Left colon (tissue), 2 donors: ENCODE data around the gene HOXD12. TPM values are rescaled to one million over a fixed set of nuclear protein-coding genes. Genes with fewer than 3 reads are reported as not detected.

Experiments
- ATAC-seq: fragments of 200-7000 bp; cut with Tn5 transposase; one replicate; pipeline ENCODE4 v1.9.1; 2020; ENCODE audit warnings: mild to moderate bottlenecking, moderate library complexity
- DNase-seq, 2 donors: peaks; one replicate each; pipeline ENCODE4 v3.0.0-alpha.2; 2020
- intact Hi-C, 2 donors: fragments of 100-400 bp; cut with DNase I in 1 of 2; cut with micrococcal nuclease in 1 of 2; formaldehyde crosslinking; loops; one replicate each; pipeline versions ENCODE4 v1.11.2 to v1.14.0; 2022; cut with DNase I, micrococcal nuclease
- total RNA-seq, 2 donors: library from RNA; stranded (reverse); fragmentation: NEBNext Ultra II Directional; extraction: Animal tissue kit (Norgen Biotek cat#: 25700); gene quantifications; one replicate each; pipeline ENCODE4 v1.2.1, GENCODE V29; 2021
- donor health status: DM: no; HTN: no; CAD: no.
- donor health status: DM: yes; HTN: yes; CAD: no.

Gene HOXD12
- total RNA-seq, 2 donors from 2014 or later: not detected

DNA sequence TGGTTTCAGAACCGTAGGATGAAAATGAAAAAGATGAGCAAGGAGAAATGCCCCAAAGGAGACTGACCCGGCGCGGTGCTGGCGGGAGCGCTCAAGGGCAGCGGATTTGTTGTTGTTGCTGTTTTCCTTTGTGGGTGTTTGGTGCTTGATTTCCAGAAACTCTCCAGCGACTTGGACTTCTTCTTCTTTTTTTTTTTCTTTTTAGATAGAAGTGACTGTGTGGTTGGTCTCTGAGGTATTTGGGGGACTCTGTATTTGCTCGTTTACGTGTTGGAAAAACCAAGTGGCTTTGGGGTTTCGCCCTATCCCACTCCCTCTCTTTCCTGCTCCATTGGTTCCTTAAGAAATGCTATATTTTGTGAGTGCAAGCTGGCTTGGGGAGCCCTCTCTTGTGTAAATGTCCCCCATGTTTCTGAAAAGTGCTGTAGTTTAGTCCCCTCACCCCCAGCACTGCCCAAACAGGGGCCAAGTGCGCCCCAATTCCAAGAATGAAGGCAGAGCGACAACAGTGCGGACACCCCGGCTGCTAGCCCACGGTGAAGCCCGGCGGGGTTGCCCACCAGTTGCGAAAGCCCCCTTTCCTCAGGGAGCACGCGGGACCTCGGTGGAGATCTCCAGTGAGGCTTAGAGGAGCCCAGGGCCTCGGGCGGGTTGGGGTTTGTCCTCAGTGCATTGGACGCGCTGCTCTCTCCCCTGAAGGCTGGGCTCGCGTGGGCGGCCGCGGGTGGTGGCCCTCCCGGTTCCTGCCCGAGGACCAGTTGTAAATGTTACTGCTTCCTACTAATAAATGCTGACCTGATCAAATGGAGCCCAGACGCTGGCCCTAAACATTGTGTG is 24.7 kb downstream of the HOXD12 start:
- ATAC-seq: no peak
- intact Hi-C loops: loop anchor here (10.0 kb wide), 2 partner anchors 520 to 530 kb away; no protein-coding TSS in a partner anchor
- DNase-seq: peak in 1 of 2 donors; percentile 15

DNA sequence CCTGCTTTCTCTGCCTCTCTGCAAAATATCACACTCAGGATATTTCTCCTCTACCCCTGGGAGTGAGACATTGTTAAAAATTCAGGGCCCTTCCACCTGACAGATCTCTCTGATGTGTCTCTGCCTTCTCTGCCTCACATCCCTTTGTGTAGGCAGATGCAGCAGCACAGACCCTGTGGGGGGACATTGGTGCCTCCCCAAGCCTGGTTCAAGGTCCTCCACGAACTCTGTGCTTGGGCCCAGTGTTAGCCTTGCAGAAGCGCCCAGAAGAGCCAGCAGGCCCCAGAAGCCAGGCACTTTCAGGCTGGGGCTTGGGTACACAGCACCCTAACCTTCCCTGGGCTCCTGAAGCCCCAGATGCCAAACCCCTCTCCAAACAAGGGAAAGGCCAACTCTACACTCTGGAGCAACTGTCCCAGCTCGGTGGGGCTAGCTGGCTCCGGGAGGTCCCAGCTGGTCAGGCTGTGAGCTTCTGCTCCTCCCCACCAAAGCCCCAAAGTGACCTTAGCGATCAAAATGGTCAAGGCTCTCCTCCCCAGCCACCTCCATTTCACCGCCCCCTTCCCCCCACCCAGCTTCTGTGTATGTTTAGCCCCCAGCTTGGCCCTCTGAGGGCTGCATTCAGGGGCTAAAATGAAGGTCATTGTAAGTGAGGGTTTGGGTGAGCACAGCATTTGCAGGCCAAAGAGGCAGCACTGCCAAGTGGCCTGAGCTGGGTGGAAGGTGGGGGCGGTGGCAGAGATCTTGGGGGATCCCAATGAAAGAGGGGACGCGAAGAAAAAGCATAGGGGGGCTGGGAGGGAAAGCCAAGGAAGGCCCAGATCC is 25.6 kb downstream of the HOXD12 start:
- DNase-seq (no peak), ATAC-seq (no peak)
- intact Hi-C loops: loop anchor here (5.0 to 10.0 kb wide), 3 partner anchors 520 to 1022 kb away; no protein-coding TSS in a partner anchor

DNA sequence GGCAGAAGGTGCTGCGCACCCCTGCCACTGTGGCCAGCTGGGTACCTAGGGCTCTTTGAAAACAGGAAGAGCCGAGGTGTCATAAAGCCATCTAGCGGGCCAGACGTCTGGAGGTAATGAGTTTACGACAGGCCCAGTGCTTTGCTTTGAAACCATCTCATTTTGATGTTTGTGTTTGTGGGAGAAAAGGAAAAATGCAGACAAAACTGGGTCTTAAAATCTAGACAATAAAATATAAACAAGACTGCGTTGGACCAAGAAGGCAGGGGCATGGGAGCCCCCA is 26.1 kb downstream of the HOXD12 start:
- intact Hi-C loops: loop anchor here (5.0 to 10.0 kb wide), 3 partner anchors 519 to 1022 kb away; no protein-coding TSS in a partner anchor
- ATAC-seq (peak; percentile 28), DNase-seq (peak in 1 of 2 donors; percentile 43)

DNA sequence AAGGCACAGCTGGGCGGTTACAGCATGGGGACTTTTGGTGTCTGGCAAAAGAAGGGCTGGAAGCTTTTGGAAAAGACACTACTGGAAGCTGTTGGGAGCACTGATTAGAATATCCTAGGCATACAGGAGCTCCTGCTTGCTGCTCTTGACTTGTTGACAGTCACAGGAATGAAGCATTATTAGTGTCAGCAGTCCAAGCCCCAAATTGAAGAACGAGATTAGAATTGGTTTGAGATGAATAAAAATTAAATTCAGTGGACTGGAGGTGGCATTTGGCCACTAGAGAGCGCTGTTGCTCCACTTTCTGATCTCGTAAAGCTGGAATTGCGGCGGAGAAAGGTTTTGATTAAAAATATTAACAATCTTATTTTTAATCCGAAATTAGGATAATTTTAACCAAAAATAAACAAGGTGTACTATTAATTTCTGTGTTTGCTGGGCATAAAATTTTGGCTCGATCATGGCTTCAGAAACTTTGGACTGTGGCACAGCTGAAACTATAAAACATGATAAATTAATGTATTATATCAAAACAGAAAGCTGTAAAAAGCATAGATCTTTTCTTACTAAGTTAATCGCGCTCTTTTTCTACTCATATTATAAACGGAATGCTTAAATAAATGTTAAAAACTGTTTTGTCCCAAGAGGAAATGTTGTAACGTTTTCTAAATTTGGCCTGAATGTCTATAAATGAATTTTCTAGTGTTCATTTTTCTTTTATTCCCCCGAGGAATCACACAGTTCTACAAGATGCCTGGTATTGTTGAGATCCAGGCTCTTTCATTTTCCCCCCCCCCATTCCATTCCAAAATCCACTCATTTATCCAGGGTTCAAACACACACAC is 27.6 kb downstream of the HOXD12 start:
- DNase-seq: peak in 1 of 2 donors; percentile 88
- no peak for ATAC-seq
- intact Hi-C loops: loop anchor here (5.0 to 10.0 kb wide), 3 partner anchors 518 to 1020 kb away; no protein-coding TSS in a partner anchor

DNA sequence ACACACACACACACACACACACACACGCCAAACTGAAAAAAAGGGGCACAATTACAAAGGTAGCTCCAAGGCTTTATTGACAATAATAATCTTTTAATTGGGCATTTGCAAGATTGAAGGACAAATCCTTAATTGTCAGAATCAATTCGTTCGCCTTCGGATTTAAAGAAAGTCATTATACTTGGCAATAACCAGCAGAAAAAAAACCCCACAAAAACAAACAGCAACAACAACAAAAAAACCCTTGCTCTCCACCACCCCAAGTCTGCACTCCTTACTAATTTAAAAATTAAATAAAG is 28.1 kb downstream of the HOXD12 start:
- intact Hi-C loops: loop anchor here (5.0 to 10.0 kb wide), 3 partner anchors 517 to 1020 kb away; no protein-coding TSS in a partner anchor
- DNase-seq: no peak
- no peak for ATAC-seq

DNA sequence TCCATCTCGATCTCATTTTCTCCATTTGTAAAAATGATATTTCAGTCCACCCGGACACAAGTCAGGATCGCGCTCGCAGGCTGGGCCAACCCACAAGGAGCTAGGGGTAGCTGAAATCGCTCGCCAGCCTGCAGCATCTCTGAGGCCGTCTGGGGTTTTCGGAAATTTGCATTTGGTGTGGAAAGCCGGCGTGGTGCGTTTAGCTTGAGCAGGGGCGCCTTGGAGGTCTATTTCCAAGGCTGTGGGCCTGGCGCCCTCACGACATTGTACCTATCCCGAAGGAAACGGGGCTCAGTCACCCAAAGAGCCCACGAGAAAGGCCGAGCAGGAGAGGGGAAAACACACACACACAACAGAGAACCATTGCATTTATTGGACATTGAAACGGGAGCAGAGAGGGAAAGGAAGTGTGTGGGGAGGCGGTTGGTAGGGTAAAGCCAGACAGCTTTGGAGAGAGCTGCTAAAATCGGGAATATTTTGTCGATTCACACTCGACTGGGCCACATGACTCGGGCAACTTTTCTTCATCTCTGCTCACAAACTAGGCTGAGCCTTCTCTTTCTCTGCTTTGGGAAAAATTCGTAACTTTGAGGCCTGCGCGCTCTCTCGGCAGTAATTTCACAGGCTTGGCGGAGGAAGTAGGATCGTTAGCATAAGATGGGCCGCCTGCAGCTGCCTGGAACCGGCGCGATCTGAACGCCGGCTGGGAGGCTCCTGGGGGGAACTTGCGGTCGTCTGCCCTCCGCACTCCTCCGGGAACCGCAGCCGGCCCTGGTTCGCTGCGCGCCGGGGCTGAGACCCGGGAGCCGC is 28.8 kb downstream of the HOXD12 start:
- intact Hi-C loops: loop anchor here (5.0 to 10.0 kb wide), 3 partner anchors 516 to 1019 kb away; no protein-coding TSS in a partner anchor
- DNase-seq (peak in 1 of 2 donors; percentile 53), ATAC-seq (peak; percentile 10)

DNA sequence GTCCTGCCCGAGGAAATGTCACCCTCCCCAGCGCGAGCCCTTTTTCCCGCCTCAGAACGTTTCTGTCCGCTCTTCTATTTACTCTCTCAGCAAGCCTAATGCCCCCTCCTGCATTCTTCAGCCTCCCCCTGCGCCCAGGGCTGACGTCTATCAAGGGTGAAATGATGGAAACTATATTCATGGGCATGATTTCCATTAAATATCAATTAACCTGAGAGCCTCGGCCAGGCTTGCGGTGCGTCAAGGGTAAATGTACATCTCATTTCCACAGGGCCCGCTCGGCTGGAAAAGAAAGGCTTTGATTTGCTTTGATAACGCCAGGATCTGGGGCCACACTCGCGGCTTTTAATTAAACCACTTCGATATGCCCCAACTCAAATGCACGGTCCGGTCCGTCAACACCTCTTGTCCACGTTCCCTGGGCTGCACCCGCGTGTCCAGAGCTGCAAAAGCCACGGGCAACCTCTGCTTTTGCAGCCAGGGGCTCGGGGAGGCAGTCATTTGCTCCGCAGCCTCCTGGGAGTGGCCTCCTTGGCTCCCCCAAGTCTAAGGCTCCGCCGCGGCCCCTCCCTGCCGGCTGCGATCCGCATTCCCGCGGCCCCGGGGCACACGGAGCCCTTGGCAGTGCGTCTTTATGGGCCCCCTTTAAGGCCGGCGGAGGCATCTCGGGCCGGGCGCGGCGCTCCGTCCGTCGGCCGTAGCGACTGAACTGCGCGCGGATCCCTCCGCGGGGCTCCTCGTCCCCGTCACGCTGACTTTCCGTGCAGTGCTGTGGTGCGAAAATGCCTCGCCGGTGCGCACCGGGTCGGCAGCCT is 29.6 kb downstream of the HOXD12 start, which contains the start of gene HOXD8:
Gene HOXD8 (plus strand): TSS at position 724 of the 815 bp plus-strand sequence. CDS start 662 bp downstream, outside the sequence.
- DNase-seq (peak; percentile 74 to 78), ATAC-seq (peak; percentile 71)
- intact Hi-C loops: loop anchor here (5.0 to 10.0 kb wide), 3 partner anchors 516 to 1018 kb away; no protein-coding TSS in a partner anchor

DNA sequence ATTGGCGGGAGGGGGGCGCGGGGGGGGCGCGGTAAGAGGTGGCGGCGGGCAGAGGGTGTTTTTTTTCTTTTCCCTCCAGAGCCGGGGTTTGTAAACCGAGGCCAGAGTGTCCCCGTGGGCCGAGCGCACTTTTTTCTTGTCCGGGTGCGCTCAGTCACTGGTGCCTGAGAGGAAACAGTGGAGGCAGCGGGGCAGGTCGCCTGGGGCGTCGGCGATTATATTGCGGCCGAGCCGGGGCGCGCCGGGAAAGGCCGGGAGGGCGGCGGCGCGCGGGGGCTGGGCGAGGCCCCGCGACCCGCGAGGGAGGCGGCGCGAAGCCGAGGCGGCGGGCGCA is 30.2 kb downstream of the HOXD12 start:
- peak; percentile 69 for ATAC-seq

DNA sequence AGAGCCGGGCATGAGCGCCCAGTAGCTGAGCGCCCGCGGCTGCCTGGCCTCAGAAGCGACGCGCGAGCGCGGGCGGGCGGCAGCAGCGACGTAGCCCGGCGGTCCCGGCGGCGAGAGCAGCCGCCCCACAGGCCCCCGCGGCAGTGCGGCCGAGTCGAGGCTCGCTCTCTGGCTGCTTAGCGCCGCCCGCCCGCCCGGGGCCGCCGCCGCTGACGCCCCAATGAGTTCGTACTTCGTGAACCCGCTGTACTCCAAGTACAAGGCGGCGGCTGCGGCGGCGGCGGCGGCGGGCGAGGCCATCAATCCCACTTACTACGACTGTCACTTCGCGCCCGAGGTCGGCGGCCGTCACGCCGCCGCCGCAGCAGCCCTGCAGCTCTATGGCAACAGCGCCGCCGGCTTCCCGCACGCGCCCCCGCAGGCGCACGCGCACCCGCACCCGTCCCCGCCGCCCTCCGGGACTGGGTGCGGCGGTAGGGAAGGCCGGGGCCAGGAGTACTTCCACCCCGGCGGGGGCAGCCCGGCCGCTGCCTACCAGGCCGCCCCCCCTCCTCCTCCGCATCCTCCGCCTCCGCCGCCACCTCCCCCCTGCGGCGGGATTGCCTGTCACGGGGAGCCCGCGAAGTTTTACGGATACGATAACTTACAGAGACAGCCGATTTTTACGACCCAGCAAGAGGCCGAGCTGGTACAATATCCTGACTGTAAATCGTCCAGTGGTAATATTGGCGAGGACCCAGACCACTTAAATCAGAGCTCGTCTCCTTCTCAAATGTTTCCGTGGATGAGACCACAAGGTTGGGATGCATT is 30.8 kb downstream of the HOXD12 start:
- peak; percentile 54 for ATAC-seq
- intact Hi-C loops: no loop called here

More for the DNA sequence above, 30.2 kb downstream of the HOXD12 start:
- DNase-seq: peak in 1 of 2 donors; percentile 67
- intact Hi-C loops: loop anchor here (5.0 to 10.0 kb wide), 3 partner anchors 515 to 1018 kb away; no protein-coding TSS in a partner anchor

DNA sequence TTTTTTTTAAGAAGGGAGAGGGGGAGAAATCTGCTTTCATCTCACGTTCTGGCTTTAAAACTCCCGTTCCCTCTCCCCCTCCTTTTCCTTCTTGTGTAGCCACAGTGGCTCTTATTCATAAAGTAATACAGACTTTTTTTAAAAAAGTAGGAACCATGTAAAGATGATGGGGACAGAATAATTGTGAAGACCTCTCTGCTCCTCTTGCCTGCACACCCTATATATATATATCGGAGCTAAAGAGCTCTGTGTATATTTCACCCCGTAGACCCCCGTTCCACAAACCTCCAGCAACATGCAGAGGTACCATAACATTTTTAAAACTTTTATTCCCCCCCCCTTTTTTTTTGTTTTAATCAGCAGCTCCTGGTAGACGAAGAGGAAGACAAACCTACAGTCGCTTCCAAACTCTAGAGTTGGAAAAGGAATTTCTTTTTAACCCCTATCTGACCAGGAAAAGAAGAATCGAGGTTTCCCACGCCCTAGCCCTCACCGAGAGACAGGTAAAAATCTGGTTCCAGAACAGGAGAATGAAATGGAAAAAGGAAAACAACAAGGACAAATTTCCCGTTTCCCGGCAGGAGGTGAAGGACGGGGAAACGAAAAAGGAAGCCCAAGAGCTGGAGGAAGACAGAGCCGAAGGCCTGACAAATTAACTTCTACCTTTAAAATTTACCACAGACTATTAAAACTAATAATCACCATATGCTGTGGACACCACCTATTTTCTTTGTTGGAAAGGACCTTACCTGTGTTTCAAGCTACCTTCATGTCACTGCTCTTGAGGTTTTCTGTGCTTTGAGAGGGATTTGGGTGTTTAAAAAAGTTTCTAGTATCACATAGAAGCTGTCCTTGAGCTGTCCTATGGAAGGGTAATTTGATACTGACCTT is 31.6 kb downstream of the HOXD12 start:
- intact Hi-C loops: no loop called here
- no peak for ATAC-seq

More for the DNA sequence above, 30.8 kb downstream of the HOXD12 start:
- DNase-seq: peak; percentile 60 to 61

DNA sequence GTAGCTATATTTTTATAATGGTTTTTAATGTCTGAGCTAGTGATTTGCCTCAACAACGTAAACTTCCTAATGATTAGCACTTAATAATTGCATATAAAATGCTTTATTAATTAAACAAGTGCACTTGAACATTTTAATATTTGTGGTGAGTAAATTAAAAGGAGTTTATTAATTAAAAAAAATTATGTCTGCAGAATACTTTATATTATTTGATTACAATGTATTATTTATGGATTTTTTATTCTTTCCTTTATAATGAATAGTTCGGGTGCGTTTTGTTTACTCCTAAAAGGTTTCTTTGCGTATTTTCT is 32.2 kb downstream of the HOXD12 start:
- DNase-seq (no peak), ATAC-seq (no peak)
- intact Hi-C loops: no loop called here

More for the DNA sequence above, 31.6 kb downstream of the HOXD12 start:
- DNase-seq: no peak

DNA sequence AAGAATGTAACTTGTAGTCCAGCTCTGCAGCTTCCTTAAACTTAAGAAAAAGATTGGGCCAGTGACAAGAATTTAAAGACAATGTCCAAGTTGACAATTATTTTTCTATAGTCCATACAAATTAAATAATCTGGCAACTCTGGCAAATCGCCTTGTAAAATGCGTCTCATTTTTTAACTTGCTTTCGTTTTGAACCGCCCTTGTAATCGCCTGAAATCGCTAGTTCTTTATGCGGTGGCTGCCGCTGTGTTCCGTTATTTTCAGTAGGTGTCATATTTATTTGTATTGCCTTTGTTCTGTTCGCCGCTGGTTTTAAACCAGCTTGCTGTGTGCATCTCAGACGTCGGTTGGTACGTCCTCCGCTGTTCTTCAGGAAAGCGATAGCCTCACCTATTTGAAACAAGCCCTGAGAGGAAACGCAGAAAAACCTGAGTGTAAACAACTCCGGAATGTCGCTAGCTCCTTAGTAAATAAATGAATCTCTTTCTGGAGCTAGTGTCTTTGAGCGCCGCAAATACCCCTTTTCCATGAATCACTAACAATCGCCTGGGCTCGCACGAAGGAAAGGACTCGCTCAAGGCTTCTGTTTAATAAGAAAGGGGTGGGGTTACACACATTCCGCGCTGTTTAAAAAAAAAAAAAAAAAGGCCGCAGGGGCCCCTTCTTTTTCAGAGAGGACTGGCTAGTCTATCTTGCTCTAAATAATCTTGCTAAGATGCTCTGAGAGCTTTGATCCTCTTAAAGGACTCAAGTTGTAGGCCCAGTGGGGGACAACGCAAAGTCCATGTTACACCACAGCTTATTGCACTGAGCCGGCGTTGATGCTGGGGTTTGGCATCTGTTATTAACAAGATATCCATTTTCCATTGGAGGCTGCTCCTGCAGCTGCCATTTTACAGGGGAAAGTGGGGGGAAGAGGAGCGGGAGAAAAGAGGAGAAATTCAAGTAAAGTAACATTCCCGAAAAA is 32.9 kb downstream of the HOXD12 start:
- ATAC-seq (no peak), DNase-seq (peak in 1 of 2 donors; percentile 22)
- intact Hi-C loops: no loop called here

DNA sequence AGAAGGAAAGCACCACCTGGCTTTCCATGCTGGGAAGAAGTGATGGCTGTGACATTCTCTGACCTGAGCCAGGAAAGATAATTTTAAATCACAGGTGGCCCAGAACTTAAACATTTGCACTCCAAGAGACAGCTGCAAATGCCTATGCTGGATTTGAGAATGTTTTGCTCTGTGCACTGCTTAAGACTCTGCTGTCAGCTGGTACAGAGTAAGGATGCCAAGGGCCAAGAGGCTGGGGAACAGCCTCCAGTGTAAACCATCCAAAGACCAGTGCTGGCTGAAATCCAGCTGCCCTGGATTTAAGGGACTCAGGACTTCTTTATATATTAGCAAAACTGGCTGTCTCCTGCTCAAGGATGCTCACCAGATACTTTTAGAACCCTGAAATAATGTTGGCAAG is 33.8 kb downstream of the HOXD12 start:
- ATAC-seq (no peak), DNase-seq (peak in 1 of 2 donors; percentile 21)
- intact Hi-C loops: no loop called here

DNA sequence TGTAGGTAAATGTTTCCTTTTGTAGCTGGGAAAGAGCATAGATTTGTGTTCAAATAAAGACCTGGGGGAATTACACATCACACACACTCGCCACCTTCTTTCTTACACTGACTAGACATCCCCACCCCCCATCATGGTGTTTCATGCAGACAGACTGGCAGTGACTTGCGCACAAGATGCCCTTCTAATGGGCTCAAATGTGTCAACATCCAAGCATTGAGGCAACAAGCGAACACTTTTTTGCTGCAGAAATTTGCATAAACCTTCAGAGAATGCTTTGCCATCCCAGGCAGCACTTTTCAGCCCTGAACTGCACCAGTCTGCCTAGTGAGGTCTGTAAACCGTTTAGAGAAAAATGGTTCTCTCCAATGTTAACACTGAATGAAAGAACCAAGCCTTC is 34.4 kb downstream of the HOXD12 start:
- intact Hi-C loops: no loop called here
- DNase-seq: no peak
- no peak for ATAC-seq
